ENCODE data around the gene NEURL1B. TPM values are rescaled to one million over a fixed set of nuclear protein-coding genes. Genes with fewer than 3 reads are reported as not detected.

Gene NEURL1B
- total and polyA plus RNA-seq, 2 experiments from 2014 or later: 0.65 to 5.8 TPM

DNA sequence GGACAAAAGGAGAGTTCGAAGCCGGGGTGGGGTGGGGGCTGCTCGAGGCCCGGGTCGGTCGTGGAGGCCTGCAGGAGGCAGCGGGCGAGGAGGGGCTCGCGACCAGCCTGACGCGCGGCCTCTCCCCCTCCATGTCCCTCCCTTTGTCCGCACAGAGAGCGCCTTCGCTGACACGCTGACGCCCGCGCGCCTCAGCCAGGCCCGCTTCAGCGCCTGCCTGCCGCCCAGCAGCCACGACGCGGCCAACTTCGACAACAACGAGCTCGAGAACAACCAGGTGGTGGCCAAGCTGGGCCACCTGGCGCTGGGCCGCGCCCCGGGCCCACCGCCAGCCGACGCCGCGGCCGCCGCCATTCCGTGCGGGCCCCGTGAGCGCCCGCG, 42.2 kb downstream of the NEURL1B start:
- Histone ChIP-seq H3K4me1 (ENCODE audit: insufficient read depth) (peaks cover 12% of the 10 kb centered on the region), H3K4me3 (no peak overlapping the region), H3K9me3 (ENCODE audit: low read depth) (no peaks in the 10 kb centered on the region), H2AFZ (no peak overlapping the region), H3K36me3 (replicated peaks; ENCODE audit: insufficient read depth, low read depth) (no peaks in the 10 kb centered on the region), H3K9me2 (replicated peaks; ENCODE audit: insufficient read depth) (no peaks in the 10 kb centered on the region), H3K27ac (no peak overlapping the region), H3K79me2 (no peaks in the 10 kb centered on the region), H4K20me1 (ENCODE audit: insufficient read depth, poor library complexity, severe bottlenecking) (no peaks in the 10 kb centered on the region), H3K4me2 (peak overlapping the region; percentile 67), H3K27me3 (peaks cover 15% of the 10 kb centered on the region)
- DNase-seq (ENCODE audit: low spot score): no peak
- WGBS (ENCODE audit: low lambda C conversion rate, missing lambda C conversion rate): 39% methylated on average over 40 of the region's 47 CpGs
- no peak for TF ChIP-seq EZH2phosphoT487 (IDR thresholded peaks at IDR 0.05; ENCODE audit: low read depth, severe bottlenecking, unreplicated experiment)
- TF ChIP-seq EZH2 (IDR thresholded peaks at IDR 0.05; ENCODE audit: borderline replicate concordance): no peak
- TF ChIP-seq, protein P1, sequence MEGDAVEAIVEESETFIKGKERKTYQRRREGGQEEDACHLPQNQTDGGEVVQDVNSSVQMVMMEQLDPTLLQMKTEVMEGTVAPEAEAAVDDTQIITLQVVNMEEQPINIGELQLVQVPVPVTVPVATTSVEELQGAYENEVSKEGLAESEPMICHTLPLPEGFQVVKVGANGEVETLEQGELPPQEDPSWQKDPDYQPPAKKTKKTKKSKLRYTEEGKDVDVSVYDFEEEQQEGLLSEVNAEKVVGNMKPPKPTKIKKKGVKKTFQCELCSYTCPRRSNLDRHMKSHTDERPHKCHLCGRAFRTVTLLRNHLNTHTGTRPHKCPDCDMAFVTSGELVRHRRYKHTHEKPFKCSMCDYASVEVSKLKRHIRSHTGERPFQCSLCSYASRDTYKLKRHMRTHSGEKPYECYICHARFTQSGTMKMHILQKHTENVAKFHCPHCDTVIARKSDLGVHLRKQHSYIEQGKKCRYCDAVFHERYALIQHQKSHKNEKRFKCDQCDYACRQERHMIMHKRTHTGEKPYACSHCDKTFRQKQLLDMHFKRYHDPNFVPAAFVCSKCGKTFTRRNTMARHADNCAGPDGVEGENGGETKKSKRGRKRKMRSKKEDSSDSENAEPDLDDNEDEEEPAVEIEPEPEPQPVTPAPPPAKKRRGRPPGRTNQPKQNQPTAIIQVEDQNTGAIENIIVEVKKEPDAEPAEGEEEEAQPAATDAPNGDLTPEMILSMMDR (IDR thresholded peaks at IDR 0.05; ENCODE audit: poor library complexity): no peak

DNA sequence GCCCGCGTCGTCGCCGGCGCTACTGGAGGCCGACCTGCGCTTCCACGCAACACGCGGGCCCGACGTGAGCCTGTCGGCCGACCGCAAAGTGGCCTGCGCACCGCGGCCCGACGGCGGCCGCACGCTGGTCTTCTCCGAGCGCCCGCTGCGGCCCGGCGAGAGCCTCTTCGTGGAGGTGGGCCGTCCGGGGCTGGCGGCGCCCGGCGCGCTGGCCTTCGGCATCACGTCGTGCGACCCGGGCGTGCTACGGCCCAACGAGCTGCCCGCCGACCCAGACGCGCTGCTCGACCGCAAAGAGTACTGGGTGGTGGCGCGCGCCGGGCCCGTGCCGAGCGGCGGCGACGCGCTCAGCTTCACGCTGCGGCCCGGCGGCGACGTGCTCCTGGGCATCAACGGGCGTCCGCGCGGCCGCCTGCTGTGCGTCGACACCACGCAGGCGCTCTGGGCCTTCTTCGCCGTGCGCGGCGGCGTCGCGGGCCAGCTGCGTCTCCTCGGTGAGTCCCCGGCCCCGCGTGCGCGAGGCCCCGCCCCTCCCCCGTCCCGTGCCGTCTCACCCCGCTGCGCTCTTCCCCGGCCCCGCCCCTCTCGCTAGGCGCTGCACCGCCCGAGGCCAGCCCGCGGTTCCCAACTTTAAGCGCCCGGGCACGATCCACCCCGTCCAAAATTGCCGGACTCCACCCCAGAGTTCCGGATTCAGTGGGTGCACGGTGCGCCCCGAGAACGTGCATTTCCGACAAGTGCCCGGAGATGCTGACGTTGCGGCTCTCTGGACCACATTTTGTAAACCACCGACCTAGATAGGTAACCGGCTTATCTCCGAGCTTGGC, 42.8 kb downstream of the NEURL1B start:
- Histone ChIP-seq H2AFZ (no peak overlapping the region), H3K4me3 (no peak overlapping the region)

GRCh38 chr5:172685091-172685490, 44.0 kb downstream of the NEURL1B start:
- H3K4me1 ChIP-seq (ENCODE audit: insufficient read depth): peaks cover 11% of the 10 kb centered on the region

More for the DNA sequence above, 42.8 kb downstream of the NEURL1B start:
- Histone ChIP-seq H3K9me2 (replicated peaks; ENCODE audit: insufficient read depth) (no peaks in the 10 kb centered on the region), H3K79me2 (no peaks in the 10 kb centered on the region), H3K27ac (no peak overlapping the region), H3K36me3 (replicated peaks; ENCODE audit: insufficient read depth, low read depth) (no peaks in the 10 kb centered on the region), H3K9me3 (ENCODE audit: low read depth) (no peaks in the 10 kb centered on the region), H3K27me3 (peaks cover 15% of the 10 kb centered on the region), H4K20me1 (ENCODE audit: insufficient read depth, poor library complexity, severe bottlenecking) (no peaks in the 10 kb centered on the region), H3K4me1 (ENCODE audit: insufficient read depth) (peaks cover 16% of the 10 kb centered on the region), H3K4me2 (peak overlapping the region; percentile 67)
- TF ChIP-seq EZH2 (IDR thresholded peaks at IDR 0.05; ENCODE audit: borderline replicate concordance) (peak; percentile 46), EZH2phosphoT487 (IDR thresholded peaks at IDR 0.05; ENCODE audit: low read depth, severe bottlenecking, unreplicated experiment) (no peak)
- TF ChIP-seq, protein P1 (IDR thresholded peaks at IDR 0.05; ENCODE audit: poor library complexity): no peak
- WGBS (ENCODE audit: low lambda C conversion rate, missing lambda C conversion rate): 36% methylated on average over 65 of the region's 125 CpGs
- peak; percentile 52 for DNase-seq (ENCODE audit: low spot score)

More at GRCh38 chr5:172685091-172685490, 44.0 kb downstream of the NEURL1B start:
- Histone ChIP-seq H3K79me2 (no peaks in the 10 kb centered on the region), H3K9me3 (ENCODE audit: low read depth) (no peaks in the 10 kb centered on the region), H3K36me3 (replicated peaks; ENCODE audit: insufficient read depth, low read depth) (no peaks in the 10 kb centered on the region), H3K27me3 (peaks cover 15% of the 10 kb centered on the region), H3K4me2 (no peak overlapping the region), H3K4me3 (no peak overlapping the region), H4K20me1 (ENCODE audit: insufficient read depth, poor library complexity, severe bottlenecking) (no peaks in the 10 kb centered on the region), H3K9me2 (replicated peaks; ENCODE audit: insufficient read depth) (no peaks in the 10 kb centered on the region), H3K27ac (no peak overlapping the region), H2AFZ (no peak overlapping the region)
- WGBS (ENCODE audit: low lambda C conversion rate, missing lambda C conversion rate): 98% methylated on average over 4 of the region's 4 CpGs
- DNase-seq (ENCODE audit: low spot score): no peak
- TF ChIP-seq EZH2phosphoT487 (IDR thresholded peaks at IDR 0.05; ENCODE audit: low read depth, severe bottlenecking, unreplicated experiment) (no peak), EZH2 (IDR thresholded peaks at IDR 0.05; ENCODE audit: borderline replicate concordance) (no peak)
- TF ChIP-seq, protein P1 (IDR thresholded peaks at IDR 0.05; ENCODE audit: poor library complexity): no peak

All from hepatocyte (in vitro differentiated cells).